ENCODE results near the gene NKAIN4. TPM values are rescaled to one million over a fixed set of nuclear protein-coding genes. Genes with fewer than 3 reads are reported as not detected.

Gene NKAIN4
- total RNA-seq, 1 donor from 2014 or later: 3.0 TPM

- Mint-ChIP-seq H3K27ac (ENCODE audit: unreplicated experiment) (no peak overlapping the region), H3K4me1 (ENCODE audit: low read depth) (peaks cover 18% of the 10 kb centered on the region), H3K36me3 (ENCODE audit: low read depth) (no peaks in the 10 kb centered on the region), H3K27me3 (ENCODE audit: low read depth) (peaks cover 3% of the 10 kb centered on the region), H3K9me3 (ENCODE audit: low read depth) (no peaks in the 10 kb centered on the region), H3K4me3 (ENCODE audit: unreplicated experiment) (no peak overlapping the region)
- DNase-seq (ENCODE audit: low spot score): no peak
- TF ChIP-seq CTCF (IDR thresholded peaks at IDR 0.05): no peak
Measured at GRCh38 chr20:63268256-63268655, 14.0 kb upstream of the NKAIN4 start.

GRCh38 chr20:63267691-63268090 is 13.4 kb upstream of the NKAIN4 start:
- no peaks in the 10 kb centered on the region for H3K9me3 Mint-ChIP-seq (ENCODE audit: low read depth)
- H3K27me3 Mint-ChIP-seq (ENCODE audit: low read depth): peaks cover 3% of the 10 kb centered on the region
- H3K36me3 Mint-ChIP-seq (ENCODE audit: low read depth): no peaks in the 10 kb centered on the region
- no peak for DNase-seq (ENCODE audit: low spot score)
- TF ChIP-seq CTCF (IDR thresholded peaks at IDR 0.05): no peak
- no peak overlapping the region for H3K4me3 Mint-ChIP-seq (ENCODE audit: unreplicated experiment)
- peaks cover 18% of the 10 kb centered on the region for H3K4me1 Mint-ChIP-seq (ENCODE audit: low read depth)
- H3K27ac Mint-ChIP-seq (ENCODE audit: unreplicated experiment): no peak overlapping the region

- Mint-ChIP-seq H3K36me3 (ENCODE audit: low read depth) (no peaks in the 10 kb centered on the region), H3K9me3 (ENCODE audit: low read depth) (no peaks in the 10 kb centered on the region), H3K4me3 (ENCODE audit: unreplicated experiment) (no peak overlapping the region), H3K27ac (ENCODE audit: unreplicated experiment) (no peak overlapping the region), H3K27me3 (ENCODE audit: low read depth) (peaks cover 3% of the 10 kb centered on the region), H3K4me1 (ENCODE audit: low read depth) (peaks cover 18% of the 10 kb centered on the region)
- no peak for DNase-seq (ENCODE audit: low spot score)
- TF ChIP-seq CTCF (IDR thresholded peaks at IDR 0.05): no peak
Measured at GRCh38 chr20:63265891-63266515, 11.7 kb upstream of the NKAIN4 start.

GRCh38 chr20:63264519-63264918 is 10.3 kb upstream of the NKAIN4 start:
- peaks cover 18% of the 10 kb centered on the region for H3K4me1 Mint-ChIP-seq (ENCODE audit: low read depth)
- no peak overlapping the region for H3K27ac Mint-ChIP-seq (ENCODE audit: unreplicated experiment)
- H3K27me3 Mint-ChIP-seq (ENCODE audit: low read depth): peaks cover 3% of the 10 kb centered on the region
- TF ChIP-seq CTCF (IDR thresholded peaks at IDR 0.05): no peak
- no peaks in the 10 kb centered on the region for H3K36me3 Mint-ChIP-seq (ENCODE audit: low read depth)
- no peaks in the 10 kb centered on the region for H3K9me3 Mint-ChIP-seq (ENCODE audit: low read depth)
- no peak for DNase-seq (ENCODE audit: low spot score)
- H3K4me3 Mint-ChIP-seq (ENCODE audit: unreplicated experiment): no peak overlapping the region

- DNase-seq (ENCODE audit: low spot score): no peak
- Mint-ChIP-seq H3K9me3 (ENCODE audit: low read depth) (no peaks in the 10 kb centered on the region), H3K27me3 (ENCODE audit: low read depth) (peaks cover 3% of the 10 kb centered on the region), H3K36me3 (ENCODE audit: low read depth) (no peaks in the 10 kb centered on the region), H3K4me3 (ENCODE audit: unreplicated experiment) (no peak overlapping the region), H3K4me1 (ENCODE audit: low read depth) (peaks cover 22% of the 10 kb centered on the region), H3K27ac (ENCODE audit: unreplicated experiment) (no peak overlapping the region)
- no peak for TF ChIP-seq CTCF (IDR thresholded peaks at IDR 0.05)
Measured at GRCh38 chr20:63264000-63264399, 9.7 kb upstream of the NKAIN4 start.

All from chondrocyte (in vitro differentiated cells).